GM12873 (cell line): Measurements from ENCODE around the gene IGSF9B.

Experiments used
- CTCF ChIP-seq: IDR thresholded peaks from 2 replicates; pipeline ENCODE4 v1.5.1; 2012; ENCODE audit warnings: low read depth, mild to moderate bottlenecking, moderate library complexity, low read length, control low read depth; ENCODE audit not compliant: insufficient read depth; ENCODE audit errors: missing control alignments

Gene IGSF9B

GRCh38 chr11:133980665-133981064 is 23.9 kb upstream of the IGSF9B start:
- no peak for TF ChIP-seq CTCF

- TF ChIP-seq CTCF: no peak
Observed at GRCh38 chr11:133978794-133979193, 22.0 kb upstream of the IGSF9B start.

GRCh38 chr11:133977067-133977677 is 20.4 kb upstream of the IGSF9B start:
- TF ChIP-seq CTCF: no peak

GRCh38 chr11:133975488-133975849 is 18.7 kb upstream of the IGSF9B start:
- no peak for TF ChIP-seq CTCF

GRCh38 chr11:133974836-133975487 is 18.2 kb upstream of the IGSF9B start:
- TF ChIP-seq CTCF: no peak

- no peak for TF ChIP-seq CTCF
Observed at GRCh38 chr11:133971881-133972280, 15.1 kb upstream of the IGSF9B start.

GRCh38 chr11:133969112-133969511 is 12.3 kb upstream of the IGSF9B start:
- TF ChIP-seq CTCF: no peak
